ENCODE data around the gene SNU13.
"Not testable (repeated sequence)": the region's sequence is repeated elsewhere in the genome, so short reads cannot be mapped to it uniquely, and the experiment has no call there.

Gene SNU13

GRCh38 chr22:41638124-41638523, 50.5 kb downstream of the SNU13 start:
- DNase-seq, result no peak

- DNase-seq, result not testable (repeated sequence)
These were observed 51.0 kb downstream of the SNU13 start for GRCh38 chr22:41637623-41638022.

GRCh38 chr22:41636467-41636866, 52.2 kb downstream of the SNU13 start:
- no peak for DNase-seq

- not testable (repeated sequence) for DNase-seq
These were observed 54.1 kb downstream of the SNU13 start for GRCh38 chr22:41634610-41635009.

- DNase-seq, result not testable (repeated sequence)
These were observed 57.1 kb downstream of the SNU13 start for GRCh38 chr22:41631615-41632014.

GRCh38 chr22:41631115-41631514, 57.6 kb downstream of the SNU13 start:
- DNase-seq, result not testable (repeated sequence)

- no peak for DNase-seq
These were observed 63.1 kb downstream of the SNU13 start for GRCh38 chr22:41625577-41625976.

Measured in CD4-positive, alpha-beta T cell treated with Interleukin-17A for 4 hours (primary cell).